Fibroblast of villous mesenchyme (primary cell): ENCODE results near the gene SART3. TPM values are rescaled to one million over a fixed set of nuclear protein-coding genes. Genes with fewer than 3 reads are reported as not detected.

ENCODE experiments used
- DNase-seq: peaks from one replicate; pipeline ENCODE4 v3.0.0-alpha.2; 2010; ENCODE audit warnings: low read depth
- H3K4me3 ChIP-seq: 2 replicates; pipeline ENCODE4 v1.5.1; 2011; ENCODE audit warnings: low read depth, mild to moderate bottlenecking, low read length
- CTCF ChIP-seq: IDR thresholded peaks from 2 replicates; pipeline ENCODE4 v1.5.1; 2012; ENCODE audit warnings: low read depth, mild to moderate bottlenecking, low read length; ENCODE audit not compliant: insufficient read depth
- total RNA-seq: library from RNA; depleted of rRNA; stranded (reverse); fragments of >200 nt; gene quantifications from 2 replicates; pipeline ENCODE4 v1.2.3, GENCODE V29; 2012

Gene SART3
- total RNA-seq, 1 donor, result 59.2 TPM

- DNase-seq, result peak; percentile 51
- no peak for TF ChIP-seq CTCF
- H3K4me3 ChIP-seq, result no peak overlapping the region
Measured at GRCh38 chr12:108606492-108606891, 45.5 kb upstream of the SART3 start.

- DNase-seq, result no peak
- no peak for TF ChIP-seq CTCF
- H3K4me3 ChIP-seq, result no peak overlapping the region
Measured at GRCh38 chr12:108605690-108606406, 44.9 kb upstream of the SART3 start.

GRCh38 chr12:108605000-108605689 lies 44.2 kb upstream of the SART3 start:
- TF ChIP-seq CTCF, result no peak
- peak; percentile 72 for DNase-seq
- H3K4me3 ChIP-seq, result no peak overlapping the region

GRCh38 chr12:108604208-108604941 lies 43.4 kb upstream of the SART3 start:
- H3K4me3 ChIP-seq, result no peak overlapping the region
- DNase-seq, result no peak
- no peak for TF ChIP-seq CTCF

GRCh38 chr12:108603743-108604142 lies 42.8 kb upstream of the SART3 start:
- DNase-seq, result no peak
- TF ChIP-seq CTCF, result no peak
- no peak overlapping the region for H3K4me3 ChIP-seq

GRCh38 chr12:108602976-108603704 lies 42.2 kb upstream of the SART3 start:
- no peak for DNase-seq
- no peak for TF ChIP-seq CTCF
- no peak overlapping the region for H3K4me3 ChIP-seq
